C4-2B (cell line): ENCODE results near the gene ARHGAP27.

Experiments
- CTCF ChIP-seq: fragments of 450-650 bp; conservative IDR thresholded peaks from 2 replicates; pipeline ENCODE4 v1.5.1; 2017; ENCODE audit warnings: mild to moderate bottlenecking
- ZFX ChIP-seq: fragments of 450-650 bp; IDR thresholded peaks from 2 replicates; pipeline ENCODE4 v1.6.1; 2017

DNA sequence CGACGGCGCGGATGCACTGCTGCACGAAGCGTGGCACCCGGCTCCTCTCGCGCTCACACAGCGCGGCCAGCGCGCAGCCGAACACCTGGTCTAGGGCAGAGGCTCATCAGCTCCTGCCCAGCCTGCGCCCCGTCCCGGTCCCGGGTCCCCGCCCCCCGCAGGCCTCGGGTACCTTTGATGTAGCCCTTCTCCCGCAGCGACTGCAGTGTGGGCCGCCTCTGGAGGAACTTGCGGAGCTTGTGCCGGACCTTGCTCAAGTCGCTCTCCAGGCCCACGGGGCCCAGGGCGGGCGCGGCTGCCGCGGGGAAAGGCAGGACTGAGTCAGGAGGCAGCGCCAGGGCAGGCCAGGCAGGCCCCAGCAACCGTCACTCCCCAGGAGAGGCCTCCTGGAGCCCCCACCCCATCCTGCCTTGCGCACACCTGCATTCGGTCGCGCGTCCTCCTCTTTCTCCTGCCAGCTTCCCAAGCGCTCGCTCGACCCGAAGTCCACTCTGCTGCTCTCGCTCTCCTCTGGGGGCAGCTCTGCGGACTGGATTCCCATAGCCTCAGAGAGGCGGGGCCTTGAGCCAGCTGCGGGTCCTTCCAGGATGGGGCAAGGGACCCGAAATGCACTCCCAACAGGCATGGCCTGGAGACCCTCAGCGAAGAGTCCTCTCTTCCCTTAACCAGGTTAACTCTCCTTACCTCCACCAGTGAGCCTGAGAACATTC, 36.0 kb downstream of the ARHGAP27 start:
- no peak for TF ChIP-seq CTCF
- no peak for TF ChIP-seq ZFX
